ENCODE measurements around the gene PLN.

DNA sequence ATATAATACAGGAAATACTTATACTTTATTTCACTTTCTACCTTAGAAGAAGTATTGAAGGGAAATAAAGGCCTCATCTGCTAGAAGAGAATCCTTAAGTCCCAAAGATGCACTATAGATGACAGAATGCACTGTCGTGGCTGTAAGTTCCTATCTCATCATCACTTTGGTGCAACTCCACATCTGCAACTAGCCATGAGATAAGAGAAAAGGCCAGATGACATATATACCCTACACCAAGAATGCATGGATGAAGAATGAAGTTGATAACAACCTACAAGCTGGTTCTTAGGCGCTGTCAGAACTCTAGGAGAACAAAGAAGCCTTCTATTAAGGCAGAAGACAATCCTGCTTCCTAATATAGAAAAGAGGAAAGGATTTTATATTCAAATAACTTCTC lies 11.6 kb upstream of the PLN start:
- TF ChIP-seq POLR2AphosphoS5 (IDR thresholded peaks at IDR 0.05; ENCODE audit: low read depth, low read length) = no peak
- TF ChIP-seq POLR2A (IDR thresholded peaks at IDR 0.05; ENCODE audit: low read depth, low read length) = no peak
- no peak for TF ChIP-seq TAF1 (IDR thresholded peaks at IDR 0.05; ENCODE audit: borderline replicate concordance, low read depth, low read length)
